Measurements from ENCODE around the gene NIP7. TPM values are rescaled to one million over a fixed set of nuclear protein-coding genes. Genes with fewer than 3 reads are reported as not detected.

The NIP7 gene
- total and polyA plus RNA-seq, 2 of the 4 experiments (the other 2 are of a cell fraction): 14.0 to 28.3 TPM

DNA sequence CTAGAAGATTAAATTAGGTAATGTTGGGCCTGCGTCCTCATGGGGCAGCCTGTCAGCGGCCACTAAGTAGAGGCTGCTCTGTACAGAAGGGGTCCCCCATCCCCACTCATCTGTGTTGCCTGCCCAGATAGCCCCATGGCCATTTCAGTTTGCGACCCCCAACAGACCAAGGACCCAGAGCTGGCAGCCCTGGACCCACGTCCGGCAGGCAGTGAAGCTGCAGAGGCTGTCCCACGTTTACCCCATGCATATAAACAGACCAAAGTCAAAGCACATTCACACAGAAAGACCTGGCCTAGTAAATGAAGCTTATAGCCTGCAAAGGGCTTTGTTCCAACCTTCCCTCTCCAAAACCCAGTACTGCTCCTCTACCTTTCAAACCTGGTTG lies 13.8 kb upstream of the NIP7 start:
- Histone ChIP-seq H2BK15ac (ENCODE audit: low read depth, low read length) (no peak overlapping the region), H3K4me1 (ENCODE audit: control insufficient read depth, insufficient read depth, low read length) (peaks cover 12% of the 10 kb centered on the region), H3K23ac (ENCODE audit: low read depth, low read length) (no peak overlapping the region), H2BK20ac (ENCODE audit: low read depth, low read length) (no peak overlapping the region), H4K91ac (ENCODE audit: insufficient read depth, low read depth, low read length) (no peak overlapping the region), H4K20me1 (ENCODE audit: insufficient read depth, low read length) (peaks cover 72% of the 10 kb centered on the region), H3K4ac (ENCODE audit: low read depth, low read length) (no peak overlapping the region), H3K4me3 (ENCODE audit: insufficient read depth, low read depth, low read length) (no peak overlapping the region), H2AK5ac (ENCODE audit: low read depth, low read length) (no peak overlapping the region), H3K4me2 (ENCODE audit: low read depth, low read length) (no peak overlapping the region), H3K9ac (ENCODE audit: low read depth, low read length) (no peak overlapping the region), H3K79me1 (ENCODE audit: low read depth in 1 of 2, low read length in 2 of 2) (peaks cover 43 to 82% of the 10 kb centered on the region in 2 experiments), H2BK5ac (ENCODE audit: low read depth, low read length, poor library complexity, severe bottlenecking) (no peak overlapping the region), H3K27ac (ENCODE audit: insufficient read depth, low read length) (no peak overlapping the region), H2AK9ac (replicated peaks; ENCODE audit: low read depth, low read length, poor library complexity) (no peak overlapping the region), H3K14ac (replicated peaks; ENCODE audit: low read depth, low read length) (no peak overlapping the region), H3K56ac (ENCODE audit: extremely low read depth, insufficient read depth, low read length) (no peak overlapping the region), H3K9me1 (ENCODE audit: insufficient read depth, low read length) (peaks cover 13% of the 10 kb centered on the region), H3K36me3 (ENCODE audit: control insufficient read depth, insufficient read depth, low read length) (peaks cover 56% of the 10 kb centered on the region), H4K5ac (ENCODE audit: low read depth, low read length) (no peak overlapping the region), H3K9me3 (ENCODE audit: control insufficient read depth, insufficient read depth, low read length) (no peaks in the 10 kb centered on the region), H2AFZ (replicated peaks; ENCODE audit: low read length, poor library complexity) (no peak overlapping the region), H3K18ac (ENCODE audit: low read depth, low read length) (no peak overlapping the region), H3K27me3 (ENCODE audit: control insufficient read depth, insufficient read depth, low read length) (no peaks in the 10 kb centered on the region), H4K8ac (ENCODE audit: low read depth in 2 of 2, low read length in 2 of 2) (no peak overlapping the region), H2BK120ac (ENCODE audit: low read depth, low read length) (no peak overlapping the region)
- CTCF ChIA-PET: no interaction called here
- WGBS, 2 experiments (ENCODE audit: extremely low coverage in 2 of 2, insufficient read length in 1 of 2): 80% methylated on average over 3 of the region's 6 CpGs; no CpG with 5 or more reads in 1 of the 2 experiments
- dilution Hi-C loops (cut with HindIII; ENCODE audit: low sequenced_read_pairs, unreplicated experiment) (no loop called here), intact Hi-C loops (cut with micrococcal nuclease) (no loop called here), in situ Hi-C loops (cut with MboI; ENCODE audit: low sequenced_read_pairs) (no loop called here)
- BruUV-seq (replicated peaks): no TSS peak
- DNase-seq: no peak
- no peak for ATAC-seq (ENCODE audit: low read depth)
- TF ChIP-seq CEBPB (IDR thresholded peaks at IDR 0.05; ENCODE audit: low read depth, low read length) (no peak), NFE2L2 (IDR thresholded peaks at IDR 0.05; ENCODE audit: low read depth, low read length) (no peak), POLR2A (IDR thresholded peaks at IDR 0.05; ENCODE audit: low read depth, low read length) (no peak), MAFK (IDR thresholded peaks at IDR 0.05; ENCODE audit: low read depth, low read length) (no peak), BHLHE40 (IDR thresholded peaks at IDR 0.05; ENCODE audit: low read depth, low read length) (no peak), CHD1 (IDR thresholded peaks at IDR 0.05; ENCODE audit: low read depth, low read length) (no peak), SMC3 (IDR thresholded peaks at IDR 0.05; ENCODE audit: low read depth, low read length) (no peak), RAD21 (IDR thresholded peaks at IDR 0.05; ENCODE audit: low read length) (no peak), MXI1 (IDR thresholded peaks at IDR 0.05; ENCODE audit: borderline replicate concordance, low read depth, low read length) (no peak), MAZ (IDR thresholded peaks at IDR 0.05; ENCODE audit: borderline replicate concordance, low read depth, low read length) (no peak), FOS (IDR thresholded peaks at IDR 0.05; ENCODE audit: low read depth, low read length) (no peak), RCOR1 (IDR thresholded peaks at IDR 0.05; ENCODE audit: insufficient replicate concordance, low read length) (no peak)
- TF ChIP-seq, protein P1, sequence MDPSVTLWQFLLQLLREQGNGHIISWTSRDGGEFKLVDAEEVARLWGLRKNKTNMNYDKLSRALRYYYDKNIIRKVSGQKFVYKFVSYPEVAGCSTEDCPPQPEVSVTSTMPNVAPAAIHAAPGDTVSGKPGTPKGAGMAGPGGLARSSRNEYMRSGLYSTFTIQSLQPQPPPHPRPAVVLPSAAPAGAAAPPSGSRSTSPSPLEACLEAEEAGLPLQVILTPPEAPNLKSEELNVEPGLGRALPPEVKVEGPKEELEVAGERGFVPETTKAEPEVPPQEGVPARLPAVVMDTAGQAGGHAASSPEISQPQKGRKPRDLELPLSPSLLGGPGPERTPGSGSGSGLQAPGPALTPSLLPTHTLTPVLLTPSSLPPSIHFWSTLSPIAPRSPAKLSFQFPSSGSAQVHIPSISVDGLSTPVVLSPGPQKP (IDR thresholded peaks at IDR 0.05; ENCODE audit: borderline replicate concordance, low read depth, low read length): no peak
- TF ChIP-seq, protein P2, sequence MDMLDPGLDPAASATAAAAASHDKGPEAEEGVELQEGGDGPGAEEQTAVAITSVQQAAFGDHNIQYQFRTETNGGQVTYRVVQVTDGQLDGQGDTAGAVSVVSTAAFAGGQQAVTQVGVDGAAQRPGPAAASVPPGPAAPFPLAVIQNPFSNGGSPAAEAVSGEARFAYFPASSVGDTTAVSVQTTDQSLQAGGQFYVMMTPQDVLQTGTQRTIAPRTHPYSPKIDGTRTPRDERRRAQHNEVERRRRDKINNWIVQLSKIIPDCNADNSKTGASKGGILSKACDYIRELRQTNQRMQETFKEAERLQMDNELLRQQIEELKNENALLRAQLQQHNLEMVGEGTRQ (IDR thresholded peaks at IDR 0.05; ENCODE audit: low read depth, low read length): no peak
- POLR2A ChIA-PET (ENCODE audit: unreplicated experiment): interaction anchor here (0.7 kb wide), 1 partner anchor 203 kb away, joined by 4 read pairs; no protein-coding TSS in a partner anchor

Measured in IMR-90 (cell line).